SK-N-SH (cell line): ENCODE measurements around the gene RBPJL. TPM values are rescaled to one million over a fixed set of nuclear protein-coding genes. Genes with fewer than 3 reads are reported as not detected.

Experiments used
- CTCF ChIA-PET: fragments of 300-600, 350-600 bp; formaldehyde crosslinking; extraction: SDS; loops from one replicate; lab custom pipeline; 2021; lab: Yijun Ruan, JAX
- POLR2A ChIA-PET: fragments of 350-600 bp; sonication (Branson Sonifier 250); formaldehyde crosslinking; extraction: SDS; loops from one replicate; lab custom pipeline; 2020; ENCODE audit warnings: antibody characterized with exemption, inconsistent platforms; lab: Yijun Ruan, JAX
- DNase-seq: peaks from one replicate; pipeline ENCODE4 v3.0.0; 2012
- H2AFZ ChIP-seq: fragments of 200-600 bp; sonication (generic); 2 replicates; pipeline ENCODE4 v1.8.1; 2016; ENCODE audit warnings: antibody characterized with exemption, mild to moderate bottlenecking, low read depth
- H3F3A ChIP-seq: fragments of 200-600 bp; sonication (generic); replicated peaks from 2 replicates; pipeline ENCODE3; 2016; ENCODE audit warnings: antibody characterized with exemption, mild to moderate bottlenecking; ENCODE audit not compliant: insufficient read depth
- H3K27ac ChIP-seq, 2 experiments: fragments of 200-500 bp in 1 of 2; fragments of 200-600 bp in 1 of 2; sonication (Bioruptor generic) in 1 of 2; sonication (generic), shearing (Covaris generic) in 1 of 2; 2 replicates each; pipeline versions ENCODE4 v1.5.1 to v1.6.1; 2014 to 2016; ENCODE audit warnings: low read depth in 2 of 2, inconsistent platforms in 1 of 2, low read length in 1 of 2, mild to moderate bottlenecking in 1 of 2, mixed read lengths in 1 of 2
- H3K27me3 ChIP-seq: fragments of 200-600 bp; sonication (generic), shearing (Covaris generic); 2 replicates; pipeline ENCODE4 v1.6.1; 2016; ENCODE audit warnings: mixed run types; ENCODE audit not compliant: insufficient read depth
- H3K36me3 ChIP-seq, 2 experiments: fragments of 200-500 bp in 1 of 2; fragments of 200-600 bp in 1 of 2; sonication (Bioruptor generic) in 1 of 2; sonication (generic) in 1 of 2; replicated peaks in 1 of 2; 2 replicates each; pipeline versions ENCODE3 to v1.5.1; 2014 to 2016; ENCODE audit warnings: low read length in 1 of 2, mild to moderate bottlenecking in 1 of 2; ENCODE audit not compliant: insufficient read depth in 2 of 2, control insufficient read depth in 1 of 2
- H3K4me1 ChIP-seq, 2 experiments: fragments of 200-500 bp in 1 of 2; fragments of 200-600 bp in 1 of 2; sonication (Bioruptor generic) in 1 of 2; sonication (generic), shearing (Covaris generic) in 1 of 2; 2 replicates each; pipeline versions ENCODE4 v1.5.1 to v1.6.1; 2014 to 2016; ENCODE audit warnings: low read depth in 1 of 2, low read length in 1 of 2, mixed run types in 1 of 2; ENCODE audit not compliant: insufficient read depth in 2 of 2, control insufficient read depth in 1 of 2
- H3K4me2 ChIP-seq: fragments of 200-600 bp; sonication (generic), shearing (Covaris generic); 2 replicates; pipeline ENCODE4 v1.6.1; 2017; ENCODE audit warnings: mixed run types
- H3K4me3 ChIP-seq, 2 experiments: fragments of 200-500 bp in 1 of 2; fragments of 200-600 bp in 1 of 2; sonication (Bioruptor generic) in 1 of 2; sonication (generic), shearing (Covaris generic) in 1 of 2; 2 replicates each; pipeline versions ENCODE4 v1.5.1 to v1.8.1; 2014 to 2016; ENCODE audit warnings: low read depth in 2 of 2, inconsistent platforms in 1 of 2, low read length in 1 of 2, mild to moderate bottlenecking in 1 of 2, mixed read lengths in 1 of 2, moderate library complexity in 1 of 2
- H3K79me2 ChIP-seq: fragments of 200-600 bp; sonication (generic); 2 replicates; pipeline ENCODE4 v1.8.1; 2017; ENCODE audit warnings: mild to moderate bottlenecking; ENCODE audit not compliant: insufficient read depth
- H3K9ac ChIP-seq: fragments of 200-600 bp; sonication (generic); 2 replicates; pipeline ENCODE4 v1.6.1; 2017; ENCODE audit warnings: mixed run types
- H3K9me2 ChIP-seq: fragments of 200-600 bp; sonication (generic); 2 replicates; pipeline ENCODE4 v1.6.1; 2017; ENCODE audit warnings: mixed run types
- H3K9me3 ChIP-seq: fragments of 200-600 bp; sonication (generic); 2 replicates; pipeline ENCODE4 v1.6.1; 2017; ENCODE audit warnings: mixed run types, mild to moderate bottlenecking, moderate library complexity
- H4K20me1 ChIP-seq: fragments of 200-600 bp; sonication (generic); 2 replicates; pipeline ENCODE4 v1.6.1; 2017; ENCODE audit warnings: mild to moderate bottlenecking, mixed run types; ENCODE audit not compliant: insufficient read depth
- ELF1 ChIP-seq: IDR thresholded peaks from 2 replicates; pipeline ENCODE4 v1.4.0; 2012
- EP300 ChIP-seq, 2 experiments: IDR thresholded peaks; 2 replicates each; pipeline versions ENCODE4 v1.4.0 to v1.6.1; 2012; ENCODE audit warnings: borderline replicate concordance in 1 of 2, low read depth in 1 of 2, low read length in 1 of 2
- FOSL2 ChIP-seq: IDR thresholded peaks from 2 replicates; pipeline ENCODE4 v1.4.0; 2012; ENCODE audit warnings: low read depth, mild to moderate bottlenecking, moderate library complexity, borderline replicate concordance
- FOXJ3 ChIP-seq: sonication (generic); formaldehyde crosslinking; IDR thresholded peaks from 2 replicates; pipeline ENCODE4 v1.5.1; 2020; ENCODE audit warnings: mild to moderate bottlenecking, missing genetic modification reagents
- FOXM1 ChIP-seq: IDR thresholded peaks from 2 replicates; pipeline ENCODE4 v1.4.0; 2012; ENCODE audit warnings: low read depth, mild to moderate bottlenecking
- JUND ChIP-seq: IDR thresholded peaks from 2 replicates; pipeline ENCODE4 v1.4.0; 2012
- MXI1 ChIP-seq: IDR thresholded peaks from 2 replicates; pipeline ENCODE4 v1.6.1; 2012; ENCODE audit warnings: mild to moderate bottlenecking, low read depth, low read length, improper control_type of control experiment
- NFIC ChIP-seq: IDR thresholded peaks from 2 replicates; pipeline ENCODE4 v1.4.0; 2012; ENCODE audit warnings: borderline replicate concordance
- PBX3 ChIP-seq: IDR thresholded peaks from 2 replicates; pipeline ENCODE4; 2012
- POLR2AphosphoS5 ChIP-seq: IDR thresholded peaks from 2 replicates; pipeline ENCODE4 v1.6.1; 2012; ENCODE audit warnings: low read depth, low read length
- RAD21 ChIP-seq: IDR thresholded peaks from 2 replicates; pipeline ENCODE4 v1.6.1; 2012; ENCODE audit warnings: mild to moderate bottlenecking, low read length
- RCOR1 ChIP-seq: fragments of 150-350 bp; IDR thresholded peaks from 2 replicates; pipeline ENCODE4 v1.6.1; 2017; ENCODE audit warnings: antibody characterized with exemption, low read length
- RXRA ChIP-seq: IDR thresholded peaks from 2 replicates; pipeline ENCODE4 v1.4.0; 2012; ENCODE audit warnings: low read depth, mild to moderate bottlenecking, borderline replicate concordance
- SIN3A ChIP-seq: IDR thresholded peaks from 2 replicates; pipeline ENCODE4 v1.6.1; 2012; ENCODE audit warnings: low read depth, mild to moderate bottlenecking, low read length, moderate library complexity, borderline replicate concordance
- TCF12 ChIP-seq: IDR thresholded peaks from 2 replicates; pipeline ENCODE4 v1.4.0; 2012
- TEAD4 ChIP-seq: IDR thresholded peaks from 2 replicates; pipeline ENCODE4 v1.4.0; 2012; ENCODE audit warnings: mild to moderate bottlenecking, borderline replicate concordance; ENCODE audit not compliant: insufficient read depth
- USF2 ChIP-seq: fragments of 150-350 bp; IDR thresholded peaks from 2 replicates; pipeline ENCODE4 v1.6.1; 2017; ENCODE audit warnings: antibody characterized with exemption, low read length, low read depth, borderline replicate concordance
- YY1 ChIP-seq: IDR thresholded peaks from 2 replicates; pipeline ENCODE4 v1.4.0; 2012; ENCODE audit warnings: low read depth, mild to moderate bottlenecking
- ZBTB33 ChIP-seq: IDR thresholded peaks from 2 replicates; pipeline ENCODE4 v1.4.0; 2012; ENCODE audit warnings: low read depth, borderline replicate concordance
- WGBS: methylation state at CpG from one replicate; pipeline ENCODE4 v1.1.6; 2017; ENCODE audit warnings: low lambda C conversion rate; 5-methylcytosine and 5-hydroxymethylcytosine counted together
- polyA plus RNA-seq, 3 experiments: library from polyadenylated mRNA; depleted of rRNA; stranded (reverse); fragments of >200 nt; gene quantifications; 2 replicates each; pipeline ENCODE4 v1.2.3, GENCODE V29; 2012

Gene RBPJL
- polyA plus RNA-seq, 1 of the 3 experiments (the other 2 are of a cell fraction): not detected

- Histone ChIP-seq H3K4me2 (peak overlapping the region; percentile 69), H3K36me3 (peaks cover 12 to 32% of the 10 kb centered on the region in 2 experiments), H2AFZ (no peak overlapping the region), H3K4me1 (peaks cover 34 to 38% of the 10 kb centered on the region in 2 experiments), H3K9me3 (no peaks in the 10 kb centered on the region), H3K27ac (peak overlapping the region; percentile 63 to 88; a peak in 3 of 4 replicates), H3K79me2 (peaks cover 55% of the 10 kb centered on the region), H3K9ac (peak overlapping the region; percentile 42; the same call in 1 of the 2 replicates), H3K27me3 (no peaks in the 10 kb centered on the region), H3K4me3 (no peak overlapping the region), H3F3A (peaks cover 27% of the 10 kb centered on the region), H4K20me1 (peaks cover 10% of the 10 kb centered on the region; the same call in 1 of the 2 replicates), H3K9me2 (no peaks in the 10 kb centered on the region)
- TF ChIP-seq NFIC (no peak), YY1 (no peak), FOSL2 (peak; percentile 48; the same call in 1 of the 2 replicates), MXI1 (no peak), JUND (peak; percentile 54; the same call in 1 of the 2 replicates), PBX3 (no peak), POLR2AphosphoS5 (no peak), RCOR1 (no peak), TCF12 (peak; percentile 42; the same call in 1 of the 2 replicates), EP300 (IDR thresholded peaks at IDR 0.05; ENCODE audit: borderline replicate concordance in 1 of 2, low read depth in 1 of 2, low read length in 1 of 2) (0 out of 4 replicates have a peak, but pooled peaks of 1 of the 2 experiments have one; percentile 10), TEAD4 (no peak)
- ChIA-PET CTCF (interaction anchor here (1.2 to 4.0 kb wide), 6 partner anchors 10 to 434 kb away, joined by 3 to 20 read pairs (median 12); partner anchors contain the start of gene SYS1), POLR2A (interaction anchor here (0.8 kb wide), 1 partner anchor 11 kb away, joined by 3 read pairs; no protein-coding TSS in a partner anchor)
- DNase-seq: no peak
- WGBS: 51% methylated on average over 6 of the region's 11 CpGs
Measured at GRCh38 chr20:45336530-45337366, 30.1 kb downstream of the RBPJL start.

- POLR2A ChIA-PET: interaction anchor here (0.8 kb wide), 1 partner anchor 10 kb away, joined by 3 read pairs; no protein-coding TSS in a partner anchor
- H3K36me3 ChIP-seq: peaks cover 10 to 25% of the 10 kb centered on the region in 2 experiments
- H3K4me2 ChIP-seq: peak overlapping the region; percentile 69
- H3K27ac ChIP-seq: peak overlapping the region; percentile 84 to 88; a peak in 3 of 4 replicates
- peaks cover 63% of the 10 kb centered on the region for H3K79me2 ChIP-seq
- H3K9me3 ChIP-seq: no peaks in the 10 kb centered on the region
- H3K9ac ChIP-seq: peak overlapping the region; percentile 42; the same call in 1 of the 2 replicates
- CTCF ChIA-PET: interaction anchor here (1.2 to 4.0 kb wide), 6 partner anchors 11 to 434 kb away, joined by 3 to 20 read pairs (median 10); partner anchors contain the start of gene SYS1
- H3K4me1 ChIP-seq: peaks cover 42 to 46% of the 10 kb centered on the region in 2 experiments
- H4K20me1 ChIP-seq: peaks cover 11% of the 10 kb centered on the region; the same call in 1 of the 2 replicates
- DNase-seq: no peak
- no peaks in the 10 kb centered on the region for H3K9me2 ChIP-seq
- H2AFZ ChIP-seq: no peak overlapping the region
- H3F3A ChIP-seq: peaks cover 27% of the 10 kb centered on the region
- 50% methylated on average over 9 of the region's 15 CpGs for WGBS
- H3K4me3 ChIP-seq: no peak overlapping the region
- H3K27me3 ChIP-seq: no peaks in the 10 kb centered on the region
- TF ChIP-seq ZBTB33 (peak; percentile 80), ELF1 (peak; percentile 55), FOSL2 (peak; percentile 76; the same call in 1 of the 2 replicates), USF2 (no peak), SIN3A (peak; percentile 24; the same call in 1 of the 2 replicates), FOXJ3 (no peak), TEAD4 (peak; percentile 97), EP300 (IDR thresholded peaks at IDR 0.05; ENCODE audit: borderline replicate concordance in 1 of 2, low read depth in 1 of 2, low read length in 1 of 2) (peak; percentile 56 to 94; a peak in 3 of 4 replicates), YY1 (peak; percentile 62), RAD21 (no peak), RXRA (peak; percentile 96), FOXM1 (peak; percentile 73)
Measured at GRCh38 chr20:45337367-45338120, 30.9 kb downstream of the RBPJL start.
